ENCODE results near the gene BDKRB1. TPM values are rescaled to one million over a fixed set of nuclear protein-coding genes. Genes with fewer than 3 reads are reported as not detected.

BDKRB1 gene
- total RNA-seq, 4 donors from 2014 or later, result 0.63 to 2.4 (median 2.2) TPM; not detected in 1

DNA sequence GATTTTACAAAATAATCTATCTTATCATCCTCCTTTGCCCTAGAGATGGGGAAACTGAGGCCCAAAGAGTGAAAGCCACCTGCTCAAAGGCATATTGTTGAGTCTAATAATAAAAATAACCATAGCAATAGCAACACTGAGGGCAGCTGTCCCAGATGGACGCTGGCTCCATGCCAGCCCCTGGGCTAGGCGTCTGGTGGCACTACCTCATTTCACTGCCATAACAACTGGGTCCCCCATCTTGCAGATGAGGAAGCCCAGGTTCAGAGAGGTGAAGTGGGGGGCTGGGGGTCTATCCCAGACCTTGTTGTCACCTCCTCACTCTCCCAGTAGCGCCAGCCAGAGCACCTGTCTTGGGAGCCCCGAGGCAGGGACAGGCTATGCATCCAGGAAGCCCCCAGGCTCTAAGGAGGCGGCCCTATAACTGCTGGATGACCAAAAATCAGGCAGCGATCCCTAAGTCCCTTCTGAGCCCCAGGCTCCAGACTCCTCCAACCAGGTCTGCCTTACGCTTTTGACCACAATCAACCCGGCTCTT is 38.6 kb upstream of the BDKRB1 start:
- Histone ChIP-seq H3K9me3 (peaks cover 0 to 8% (median 0%) of the 10 kb centered on the region in 4 donors), H3K27me3 (no peaks in the 10 kb centered on the region), H3K4me3 (no peak overlapping the region), H3K4me1 (peaks cover 0 to 51% (median 0%) of the 10 kb centered on the region in 4 donors), H3K27ac (no peak overlapping the region), H3K36me3 (peaks cover 0 to under 1% (median 0%) of the 10 kb centered on the region in 3 donors)
- no peak for DNase-seq (ENCODE audit: low spot score in 2 of 2)
- TF ChIP-seq EP300 (IDR thresholded peaks at IDR 0.05) (no peak), POLR2A (IDR thresholded peaks at IDR 0.05) (no peak), CTCF (IDR thresholded peaks at IDR 0.05) (no peak)
- 64% methylated on average over 8 of the region's 8 CpGs for WGBS, 2 donors

- H3K4me1 ChIP-seq, result peaks cover 0 to 46% (median 4%) of the 10 kb centered on the region in 4 donors
- no peak overlapping the region for H3K4me3 ChIP-seq
- no peak for DNase-seq (ENCODE audit: low spot score in 2 of 2)
- H3K27me3 ChIP-seq, result no peaks in the 10 kb centered on the region
- H3K9me3 ChIP-seq, result no peaks in the 10 kb centered on the region
- peak overlapping the region in 2 of 4 donors; percentile 17 to 24 for H3K27ac ChIP-seq
- no peaks in the 10 kb centered on the region for H3K36me3 ChIP-seq
- TF ChIP-seq CTCF (IDR thresholded peaks at IDR 0.05) (no peak), POLR2A (IDR thresholded peaks at IDR 0.05) (no peak)
- WGBS, 2 donors, result 73 to 81% methylated on average over 7 of the region's 7 CpGs
Observed at GRCh38 chr14:96221109-96221650, 34.8 kb upstream of the BDKRB1 start.

GRCh38 chr14:96221841-96222240 is 34.2 kb upstream of the BDKRB1 start:
- Histone ChIP-seq H3K4me3 (no peak overlapping the region), H3K36me3 (no peaks in the 10 kb centered on the region), H3K27me3 (no peaks in the 10 kb centered on the region), H3K9me3 (no peaks in the 10 kb centered on the region), H3K4me1 (peaks cover 0 to 51% (median 5%) of the 10 kb centered on the region in 4 donors), H3K27ac (peak overlapping the region in 2 of 4 donors; percentile 17 to 24)
- no peak for DNase-seq (ENCODE audit: low spot score in 2 of 2)
- WGBS, 2 donors, result 58 to 74% methylated on average over 8 of the region's 8 CpGs
- TF ChIP-seq POLR2A (IDR thresholded peaks at IDR 0.05) (no peak), EP300 (IDR thresholded peaks at IDR 0.05) (no peak), CTCF (IDR thresholded peaks at IDR 0.05) (no peak)

DNA sequence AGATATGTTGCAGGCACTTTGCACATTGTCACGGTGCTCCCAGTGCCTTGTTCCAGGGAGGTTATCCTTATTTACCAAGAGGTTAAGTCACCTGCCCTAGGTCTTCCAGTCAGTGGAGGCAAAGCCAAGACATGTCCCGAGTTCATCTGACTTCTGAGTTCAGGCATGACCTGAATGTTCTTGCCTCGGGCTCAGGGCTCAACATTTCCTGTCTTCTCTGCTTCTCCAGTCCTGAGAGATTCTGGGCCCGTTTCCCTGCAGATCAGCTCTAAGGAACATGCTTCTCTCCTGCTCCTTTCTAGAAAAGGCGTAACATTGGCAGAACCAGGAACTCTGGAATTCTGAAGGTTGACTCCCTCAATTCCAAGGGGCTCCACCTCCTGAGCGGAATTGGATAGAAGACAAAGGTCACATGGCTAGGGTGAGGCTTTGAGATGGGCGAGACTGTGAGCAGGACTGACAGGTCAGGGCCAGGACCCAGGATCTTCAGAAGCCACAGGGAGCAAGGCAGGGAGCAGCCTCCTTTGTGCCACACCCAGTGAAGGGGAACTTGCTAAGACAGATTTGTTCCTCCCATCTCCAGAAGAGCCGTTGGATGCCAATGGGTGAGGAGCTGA is 31.4 kb upstream of the BDKRB1 start:
- no peaks in the 10 kb centered on the region for H3K27me3 ChIP-seq
- H3K36me3 ChIP-seq, result peaks cover 0 to 11% (median 0%) of the 10 kb centered on the region in 3 donors
- no peak for DNase-seq (ENCODE audit: low spot score in 2 of 2)
- 51 to 53% methylated on average over 7 to 8 of the region's 8 CpGs for WGBS, 2 donors
- TF ChIP-seq CTCF (IDR thresholded peaks at IDR 0.05) (no peak), POLR2A (IDR thresholded peaks at IDR 0.05) (no peak), EP300 (IDR thresholded peaks at IDR 0.05) (peak in 1 of 2 donors; percentile 31)
- no peak overlapping the region for H3K4me3 ChIP-seq
- peaks cover 0 to 17% (median 0%) of the 10 kb centered on the region in 4 donors for H3K9me3 ChIP-seq
- H3K27ac ChIP-seq, result peak overlapping the region; percentile 20 to 76 (median 68)
- peaks cover 0 to 47% (median 5%) of the 10 kb centered on the region in 4 donors for H3K4me1 ChIP-seq

- Histone ChIP-seq H3K4me1 (peaks cover 0 to 47% (median 5%) of the 10 kb centered on the region in 4 donors), H3K27ac (peak overlapping the region; percentile 20 to 76 (median 68))
- WGBS, 2 donors, result 89 to 92% methylated on average over 5 of the region's 5 CpGs
Observed at GRCh38 chr14:96225213-96225612, 30.8 kb upstream of the BDKRB1 start.

More at GRCh38 chr14:96225213-96225612, 30.8 kb upstream of the BDKRB1 start:
- Histone ChIP-seq H3K36me3 (peaks cover 0 to 11% (median 0%) of the 10 kb centered on the region in 3 donors), H3K27me3 (no peaks in the 10 kb centered on the region), H3K9me3 (peaks cover 0 to 17% (median 0%) of the 10 kb centered on the region in 4 donors), H3K4me3 (no peak overlapping the region)
- no peak for DNase-seq (ENCODE audit: low spot score in 2 of 2)
- TF ChIP-seq POLR2A (IDR thresholded peaks at IDR 0.05) (no peak), CTCF (IDR thresholded peaks at IDR 0.05) (no peak), EP300 (IDR thresholded peaks at IDR 0.05) (no peak)

Measured in tibial nerve (tissue), 4 donors.